GM18867 (cell line): ENCODE data around the gene ONECUT3.

Experiments used
- ATAC-seq: cut with Tn5 transposase; IDR thresholded peaks from one replicate; pipeline ENCODE4 v1.9.1; 2021; ENCODE audit warnings: mild to moderate bottlenecking, moderate library complexity; ENCODE audit not compliant: unreplicated experiment

The ONECUT3 gene

DNA sequence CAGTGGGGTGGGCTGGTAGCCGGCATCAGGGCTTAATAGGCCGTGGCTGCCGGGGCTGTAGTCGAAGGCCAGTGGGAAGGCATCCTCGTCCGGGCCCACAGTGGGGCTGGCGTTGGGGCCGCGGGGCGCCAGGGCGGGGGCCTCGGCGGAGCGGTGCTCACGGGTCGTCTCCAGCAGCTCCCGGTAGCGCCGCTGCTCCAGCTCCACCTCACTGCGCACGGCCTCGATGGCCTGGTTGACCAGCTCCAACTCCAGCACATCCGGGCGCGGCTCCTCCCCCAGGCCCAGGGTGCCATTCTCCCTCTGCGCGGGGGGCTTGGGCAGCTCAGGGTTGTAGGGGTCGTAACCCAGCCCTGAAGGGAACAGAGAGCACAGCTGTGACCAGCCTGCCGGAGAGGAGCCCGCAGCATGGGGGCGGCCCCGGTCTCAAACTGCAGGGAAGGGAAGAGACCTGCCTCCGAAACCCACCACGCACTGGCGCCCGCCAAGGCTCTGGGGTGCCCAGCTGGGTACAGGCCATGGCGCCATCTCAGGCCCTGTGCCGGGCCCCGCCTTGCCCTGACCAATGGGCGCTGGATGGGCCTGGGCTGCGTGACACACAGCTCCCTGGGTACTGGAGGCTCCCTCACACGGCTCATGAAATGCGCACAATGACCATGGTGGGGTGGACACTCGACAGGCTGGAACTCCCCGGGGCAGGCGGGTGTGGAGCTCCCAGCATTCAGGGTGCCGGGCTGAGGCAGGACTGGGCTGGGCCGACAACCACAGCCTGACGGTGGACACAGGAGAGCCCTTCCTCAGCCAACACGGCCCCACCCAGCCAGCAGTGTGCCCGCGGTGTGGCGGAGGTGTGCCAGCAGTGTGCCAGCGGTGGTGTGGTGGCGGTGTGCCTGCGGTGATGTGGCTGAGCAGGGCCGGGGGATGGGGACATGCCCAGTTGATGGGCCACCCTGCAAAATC, 75.3 kb downstream of the ONECUT3 start:
- ATAC-seq = no peak

DNA sequence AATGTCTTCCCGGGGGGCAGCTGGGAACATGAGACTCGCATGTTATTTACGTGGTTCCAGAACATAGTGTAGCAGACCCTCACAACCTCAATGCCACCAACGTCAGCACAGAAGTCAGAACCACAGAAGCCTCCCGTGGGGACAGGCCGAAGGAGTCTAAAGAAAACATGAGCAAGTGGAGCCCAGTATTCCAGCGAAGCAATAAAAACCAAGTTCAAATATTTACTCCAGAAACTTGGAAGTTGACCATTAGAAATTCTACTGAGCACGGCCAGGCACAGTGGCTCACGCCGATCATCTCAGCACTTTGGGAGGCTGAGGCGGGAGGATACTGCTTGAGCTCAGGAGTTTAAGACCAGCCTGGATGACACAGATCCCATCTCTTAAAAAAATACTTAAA, 76.7 kb downstream of the ONECUT3 start:
- no peak for ATAC-seq

DNA sequence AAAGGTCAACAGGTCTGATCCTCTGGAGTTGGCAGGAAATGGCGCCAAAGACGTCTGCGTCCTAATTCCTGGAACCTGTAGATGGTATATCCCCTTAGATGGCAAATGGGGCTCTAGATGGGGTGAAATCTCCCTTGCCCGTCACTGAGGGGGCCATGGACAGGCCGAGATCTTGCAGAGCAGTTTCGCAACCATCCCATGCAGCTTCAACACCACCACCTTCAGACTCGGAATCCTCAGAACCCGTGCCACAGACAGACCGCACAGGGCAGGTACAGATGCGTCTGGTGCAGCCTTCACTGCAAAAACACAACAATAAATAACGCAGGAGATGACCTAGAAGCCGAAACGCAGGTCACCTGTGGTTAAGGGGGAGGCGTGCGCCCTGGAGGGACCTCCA, 77.3 kb downstream of the ONECUT3 start:
- no peak for ATAC-seq
